ENCODE measurements around the gene DUSP19. TPM values are rescaled to one million over a fixed set of nuclear protein-coding genes. Genes with fewer than 3 reads are reported as not detected.
A peak's percentile ranks its signal among the peaks of the same experiment; 100 is the strongest.

The DUSP19 gene
- 4.0 and 6.2 TPM in 2 replicates for total RNA-seq (ENCODE audit: low replicate concordance)
- long read RNA-seq, full-length matches to known transcripts: 1 of 1 reads
- long read RNA-seq, partial matches to known transcripts: 0 of 1 reads
- long read RNA-seq, other reads (novel, unspliced or antisense): 0 of 1 reads

- peaks cover 8% of the 10 kb centered on the region for H3K4me1 Mint-ChIP-seq (ENCODE audit: unreplicated experiment)
- TF ChIP-seq, protein P1, sequence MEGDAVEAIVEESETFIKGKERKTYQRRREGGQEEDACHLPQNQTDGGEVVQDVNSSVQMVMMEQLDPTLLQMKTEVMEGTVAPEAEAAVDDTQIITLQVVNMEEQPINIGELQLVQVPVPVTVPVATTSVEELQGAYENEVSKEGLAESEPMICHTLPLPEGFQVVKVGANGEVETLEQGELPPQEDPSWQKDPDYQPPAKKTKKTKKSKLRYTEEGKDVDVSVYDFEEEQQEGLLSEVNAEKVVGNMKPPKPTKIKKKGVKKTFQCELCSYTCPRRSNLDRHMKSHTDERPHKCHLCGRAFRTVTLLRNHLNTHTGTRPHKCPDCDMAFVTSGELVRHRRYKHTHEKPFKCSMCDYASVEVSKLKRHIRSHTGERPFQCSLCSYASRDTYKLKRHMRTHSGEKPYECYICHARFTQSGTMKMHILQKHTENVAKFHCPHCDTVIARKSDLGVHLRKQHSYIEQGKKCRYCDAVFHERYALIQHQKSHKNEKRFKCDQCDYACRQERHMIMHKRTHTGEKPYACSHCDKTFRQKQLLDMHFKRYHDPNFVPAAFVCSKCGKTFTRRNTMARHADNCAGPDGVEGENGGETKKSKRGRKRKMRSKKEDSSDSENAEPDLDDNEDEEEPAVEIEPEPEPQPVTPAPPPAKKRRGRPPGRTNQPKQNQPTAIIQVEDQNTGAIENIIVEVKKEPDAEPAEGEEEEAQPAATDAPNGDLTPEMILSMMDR (conservative IDR thresholded peaks at IDR 0.05): no peak
- no peaks in the 10 kb centered on the region for H3K27me3 Mint-ChIP-seq
These were observed at the start of gene DUSP19 for GRCh38 chr2:183078464-183079138. Gene DUSP19, plus strand, starts transcription at chr2:183078747. Its CDS starts 187 bp downstream, at chr2:183078934.

DNA sequence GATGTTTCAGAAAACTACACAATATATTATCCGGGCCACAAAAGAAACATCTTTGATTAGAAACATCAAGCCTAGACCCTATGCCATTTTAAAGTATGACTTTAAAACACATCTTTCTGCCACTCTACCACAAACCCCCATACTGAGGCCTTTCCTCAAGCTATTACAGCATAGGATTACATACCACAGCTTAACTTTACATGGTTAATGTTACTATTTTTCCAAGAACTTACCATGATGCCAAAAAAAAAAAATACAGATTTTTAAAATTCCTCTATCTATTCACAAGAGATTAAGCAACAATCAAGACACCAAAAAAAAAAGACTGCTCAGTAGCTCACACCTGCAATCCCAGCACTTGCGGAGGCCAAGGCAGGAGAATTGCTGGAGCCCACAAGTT, 49.3 kb upstream of the DUSP19 start:
- H3K27me3 Mint-ChIP-seq: no peaks in the 10 kb centered on the region
- H3K4me1 Mint-ChIP-seq (ENCODE audit: unreplicated experiment): peaks cover 36% of the 10 kb centered on the region
- H3K9me3 Mint-ChIP-seq: no peaks in the 10 kb centered on the region
- TF ChIP-seq, protein P1 (conservative IDR thresholded peaks at IDR 0.05): no peak
- no peak overlapping the region for H3K27ac Mint-ChIP-seq
- H3K36me3 Mint-ChIP-seq: peaks cover 3% of the 10 kb centered on the region
- H3K4me3 Mint-ChIP-seq: no peak overlapping the region
- DNase-seq (ENCODE audit: extremely low spot score, unreplicated experiment): no peak

More at GRCh38 chr2:183078464-183079138, at the start of gene DUSP19:
- DNase-seq (ENCODE audit: extremely low spot score, unreplicated experiment): peak; percentile 88
- Mint-ChIP-seq H3K9me3 (no peaks in the 10 kb centered on the region), H3K4me3 (peak within 1 kb of the TSS; percentile 95), H3K36me3 (no peaks in the 10 kb centered on the region), H3K27ac (peak within 1 kb of the TSS; percentile 88)

DNA sequence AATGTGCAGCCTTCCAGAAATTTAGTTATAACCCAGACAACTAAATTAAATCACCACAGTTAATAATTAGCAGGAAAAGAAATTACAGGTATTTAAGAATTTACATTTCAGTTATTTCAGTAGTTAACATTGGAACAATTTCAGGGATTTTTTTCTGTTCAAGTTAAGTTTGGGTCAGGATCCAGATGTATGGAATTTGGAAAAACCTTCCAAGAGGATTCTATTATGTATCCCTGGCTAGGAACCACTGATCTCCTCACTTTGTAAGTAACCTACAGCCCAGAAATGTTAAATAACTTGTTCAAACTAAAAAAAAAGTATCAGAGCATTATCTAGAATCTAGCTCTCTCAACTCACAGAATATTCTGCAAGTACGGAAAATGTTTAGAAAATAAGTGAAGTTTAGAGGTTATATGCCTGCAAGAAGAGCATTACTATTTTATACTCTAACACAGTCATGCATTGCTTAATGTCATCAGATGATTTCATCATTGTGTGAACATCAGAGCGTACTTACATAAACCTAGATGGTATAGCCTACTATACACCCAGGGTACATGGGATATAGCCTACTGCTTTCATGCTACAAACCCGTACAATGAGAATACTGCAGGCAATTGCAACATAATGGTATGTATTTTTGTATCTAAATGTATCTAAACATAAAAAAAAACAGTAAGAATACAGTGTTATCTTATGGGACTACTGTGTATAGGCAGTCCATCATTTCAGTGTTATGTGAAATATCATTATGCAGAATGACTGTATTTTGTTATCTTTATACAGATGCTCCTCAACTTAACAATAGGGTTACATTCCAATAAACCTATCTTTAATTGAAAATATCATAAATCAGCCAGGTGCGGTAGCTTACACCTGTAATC, 46.4 kb upstream of the DUSP19 start:
- Mint-ChIP-seq H3K4me3 (no peak overlapping the region), H3K4me1 (ENCODE audit: unreplicated experiment) (peaks cover 49% of the 10 kb centered on the region), H3K27ac (no peak overlapping the region), H3K9me3 (no peaks in the 10 kb centered on the region), H3K27me3 (no peaks in the 10 kb centered on the region), H3K36me3 (peaks cover 3% of the 10 kb centered on the region)
- no peak for DNase-seq (ENCODE audit: extremely low spot score, unreplicated experiment)
- TF ChIP-seq, protein P1 (conservative IDR thresholded peaks at IDR 0.05): no peak

GRCh38 chr2:183033951-183034350, 44.6 kb upstream of the DUSP19 start:
- no peak for DNase-seq (ENCODE audit: extremely low spot score, unreplicated experiment)
- H3K9me3 Mint-ChIP-seq: no peaks in the 10 kb centered on the region
- peaks cover 3% of the 10 kb centered on the region for H3K27me3 Mint-ChIP-seq
- peak overlapping the region; percentile 34 for H3K4me3 Mint-ChIP-seq
- peaks cover 53% of the 10 kb centered on the region for H3K4me1 Mint-ChIP-seq (ENCODE audit: unreplicated experiment)
- TF ChIP-seq, protein P1 (conservative IDR thresholded peaks at IDR 0.05): no peak
- H3K36me3 Mint-ChIP-seq: peaks cover 3% of the 10 kb centered on the region
- H3K27ac Mint-ChIP-seq: no peak overlapping the region

DNA sequence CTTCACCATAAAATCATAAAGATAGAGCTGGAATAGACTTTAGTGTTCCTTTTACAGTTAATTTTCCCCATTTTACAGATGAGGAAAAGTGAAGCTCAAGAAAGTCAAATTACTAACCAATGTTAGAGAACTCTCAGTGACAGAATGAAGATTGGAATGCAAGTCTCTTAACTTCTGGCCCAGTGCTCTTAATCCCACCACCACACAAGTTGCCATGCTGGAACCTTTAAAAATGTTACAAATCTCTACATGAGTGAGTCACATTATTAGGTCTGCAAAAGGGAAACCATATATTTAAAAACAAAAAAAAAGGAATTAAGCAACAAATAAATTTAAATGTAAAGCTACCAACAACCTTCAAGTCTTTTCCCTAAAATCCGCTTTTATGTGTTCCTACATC, 43.7 kb upstream of the DUSP19 start:
- peaks cover 8% of the 10 kb centered on the region for H3K27me3 Mint-ChIP-seq
- TF ChIP-seq, protein P1 (conservative IDR thresholded peaks at IDR 0.05): no peak
- peak overlapping the region; percentile 49 for H3K4me3 Mint-ChIP-seq
- H3K9me3 Mint-ChIP-seq: no peaks in the 10 kb centered on the region
- no peak overlapping the region for H3K27ac Mint-ChIP-seq
- no peaks in the 10 kb centered on the region for H3K36me3 Mint-ChIP-seq
- peaks cover 49% of the 10 kb centered on the region for H3K4me1 Mint-ChIP-seq (ENCODE audit: unreplicated experiment)
- no peak for DNase-seq (ENCODE audit: extremely low spot score, unreplicated experiment)

All from type B pancreatic cell (in vitro differentiated cells).